Endothelial cell (in vitro differentiated cells): ENCODE data around the gene TM9SF3. TPM values are rescaled to one million over a fixed set of nuclear protein-coding genes. Genes with fewer than 3 reads are reported as not detected.
A peak's percentile ranks its signal among the peaks of the same experiment; 100 is the strongest.

Experiments used
- DNase-seq: peaks from one replicate; pipeline ENCODE4 v3.0.0; 2021; ENCODE audit warnings: low spot score
- H3K27ac Mint-ChIP-seq: one replicate; pipeline ENCODE4 v1.8.0; 2021; ENCODE audit warnings: mixed read lengths, inconsistent platforms; ENCODE audit not compliant: unreplicated experiment
- H3K27me3 Mint-ChIP-seq: one replicate; pipeline ENCODE4 v1.8.0; 2021; ENCODE audit warnings: mild to moderate bottlenecking, moderate library complexity, mixed read lengths, inconsistent platforms; ENCODE audit not compliant: unreplicated experiment
- H3K36me3 Mint-ChIP-seq: one replicate; pipeline ENCODE4 v1.8.0; 2021; ENCODE audit warnings: mild to moderate bottlenecking, low read depth, mixed read lengths, inconsistent platforms; ENCODE audit not compliant: unreplicated experiment
- H3K4me1 Mint-ChIP-seq: one replicate; pipeline ENCODE4 v1.8.0; 2021; ENCODE audit warnings: mild to moderate bottlenecking, mixed read lengths, inconsistent platforms; ENCODE audit not compliant: unreplicated experiment
- H3K4me3 Mint-ChIP-seq: one replicate; pipeline ENCODE4 v1.8.0; 2021; ENCODE audit warnings: mild to moderate bottlenecking, mixed read lengths, inconsistent platforms; ENCODE audit not compliant: unreplicated experiment
- H3K9me3 Mint-ChIP-seq: one replicate; pipeline ENCODE4 v1.8.0; 2021; ENCODE audit warnings: mixed read lengths, inconsistent platforms; ENCODE audit not compliant: unreplicated experiment
- CTCF ChIP-seq: fragments of 200-600 bp; sonication (generic); IDR thresholded peaks from one replicate; pipeline ENCODE4 v1.5.0; 2021; ENCODE audit warnings: antibody characterized with exemption; ENCODE audit not compliant: unreplicated experiment
- total RNA-seq: library from RNA; stranded (reverse); fragmentation: NEBNext Ultra II Directional; extraction: Animal tissue kit (Norgen Biotek cat#: 25700); gene quantifications from one replicate; pipeline ENCODE4 v1.2.1, GENCODE V29; 2021; ENCODE audit not compliant: unreplicated experiment

Gene TM9SF3
- total RNA-seq, 1 donor from 2014 or later, result 157 TPM

GRCh38 chr10:96529634-96530279 lies 57.1 kb downstream of the TM9SF3 start:
- Mint-ChIP-seq H3K4me1 (no peaks in the 10 kb centered on the region), H3K9me3 (no peaks in the 10 kb centered on the region), H3K36me3 (no peaks in the 10 kb centered on the region), H3K27me3 (no peaks in the 10 kb centered on the region), H3K27ac (no peak overlapping the region), H3K4me3 (no peak overlapping the region)
- DNase-seq, result no peak
- TF ChIP-seq CTCF, result no peak

- Mint-ChIP-seq H3K4me1 (no peaks in the 10 kb centered on the region), H3K36me3 (peaks cover 7% of the 10 kb centered on the region), H3K9me3 (no peaks in the 10 kb centered on the region), H3K27ac (no peak overlapping the region), H3K27me3 (no peaks in the 10 kb centered on the region), H3K4me3 (no peak overlapping the region)
- no peak for TF ChIP-seq CTCF
- no peak for DNase-seq
These were observed 62.1 kb downstream of the TM9SF3 start for GRCh38 chr10:96524741-96525140.

GRCh38 chr10:96517284-96517683 lies 69.5 kb downstream of the TM9SF3 start:
- peaks cover 7% of the 10 kb centered on the region for H3K4me1 Mint-ChIP-seq
- TF ChIP-seq CTCF, result no peak
- peaks cover 7% of the 10 kb centered on the region for H3K36me3 Mint-ChIP-seq
- H3K27ac Mint-ChIP-seq, result no peak overlapping the region
- no peak for DNase-seq
- no peak overlapping the region for H3K4me3 Mint-ChIP-seq
- H3K9me3 Mint-ChIP-seq, result no peaks in the 10 kb centered on the region
- peaks cover 8% of the 10 kb centered on the region for H3K27me3 Mint-ChIP-seq

GRCh38 chr10:96516337-96516736 lies 70.5 kb downstream of the TM9SF3 start:
- H3K27ac Mint-ChIP-seq, result no peak overlapping the region
- no peak overlapping the region for H3K4me3 Mint-ChIP-seq
- TF ChIP-seq CTCF, result no peak
- H3K27me3 Mint-ChIP-seq, result peaks cover 15% of the 10 kb centered on the region
- H3K9me3 Mint-ChIP-seq, result no peaks in the 10 kb centered on the region
- peaks cover 7% of the 10 kb centered on the region for H3K36me3 Mint-ChIP-seq
- peaks cover 11% of the 10 kb centered on the region for H3K4me1 Mint-ChIP-seq
- DNase-seq, result no peak

GRCh38 chr10:96513698-96514561 lies 72.9 kb downstream of the TM9SF3 start, which contains the start of gene TLL2:
TLL2 (minus strand) TSS chr10:96513926; CDS start chr10:96513685, 241 bp downstream.
- TF ChIP-seq CTCF, result peak; percentile 39
- Mint-ChIP-seq H3K36me3 (no peaks in the 10 kb centered on the region), H3K4me1 (peaks cover 11% of the 10 kb centered on the region), H3K4me3 (peak within 1 kb of the TSS; percentile 85), H3K27me3 (peaks cover 16% of the 10 kb centered on the region), H3K9me3 (no peaks in the 10 kb centered on the region), H3K27ac (no peak within 1 kb of the TSS)
- peak; percentile 91 for DNase-seq
